ENCODE results near the gene RUNX3. TPM values are rescaled to one million over a fixed set of nuclear protein-coding genes. Genes with fewer than 3 reads are reported as not detected.

RUNX3 gene
- polyA plus RNA-seq, 1 experiment: not detected

- Histone ChIP-seq H3K27me3 (ENCODE audit: control insufficient read depth, insufficient read depth, low read length) (peaks cover 16% of the 10 kb centered on the region), H3K9me3 (ENCODE audit: control insufficient read depth, insufficient read depth, low read length) (no peaks in the 10 kb centered on the region; the same call in 1 of the 2 replicates), H3K27ac (ENCODE audit: low read depth, low read length) (no peak overlapping the region), H3K4me3 (ENCODE audit: low read depth, low read length) (no peak overlapping the region)
- no peak for TF ChIP-seq CTCF (IDR thresholded peaks at IDR 0.05; ENCODE audit: low read depth, low read length)
- ChIA-PET POLR2A (interaction anchor here (1.0 kb wide), 1 partner anchor 12 kb away, joined by 3 read pairs; no protein-coding TSS in a partner anchor), CTCF (no interaction called here)
- DNase-seq (ENCODE audit: low read depth, low spot score): no peak
These were observed 34.0 kb upstream of the RUNX3 start for GRCh38 chr1:24963943-24964693.

GRCh38 chr1:24963099-24963872, 33.2 kb upstream of the RUNX3 start:
- TF ChIP-seq CTCF (IDR thresholded peaks at IDR 0.05; ENCODE audit: low read depth, low read length): no peak
- Histone ChIP-seq H3K27me3 (ENCODE audit: control insufficient read depth, insufficient read depth, low read length) (peaks cover 16% of the 10 kb centered on the region), H3K27ac (ENCODE audit: low read depth, low read length) (no peak overlapping the region), H3K9me3 (ENCODE audit: control insufficient read depth, insufficient read depth, low read length) (no peaks in the 10 kb centered on the region; the same call in 1 of the 2 replicates), H3K4me3 (ENCODE audit: low read depth, low read length) (no peak overlapping the region)
- ChIA-PET CTCF (no interaction called here), POLR2A (interaction anchor here (1.0 kb wide), 1 partner anchor 11 kb away, joined by 3 read pairs; no protein-coding TSS in a partner anchor)
- DNase-seq (ENCODE audit: low read depth, low spot score): no peak

- Histone ChIP-seq H3K27ac (ENCODE audit: low read depth, low read length) (no peak overlapping the region), H3K9me3 (ENCODE audit: control insufficient read depth, insufficient read depth, low read length) (no peaks in the 10 kb centered on the region; the same call in 1 of the 2 replicates), H3K27me3 (ENCODE audit: control insufficient read depth, insufficient read depth, low read length) (peaks cover 16% of the 10 kb centered on the region), H3K4me3 (ENCODE audit: low read depth, low read length) (no peak overlapping the region)
- ChIA-PET CTCF (no interaction called here), POLR2A (interaction anchor here (0.6 kb wide), 1 partner anchor 115 kb away, joined by 3 read pairs; no protein-coding TSS in a partner anchor)
- no peak for DNase-seq (ENCODE audit: low read depth, low spot score)
- TF ChIP-seq CTCF (IDR thresholded peaks at IDR 0.05; ENCODE audit: low read depth, low read length): no peak
These were observed 32.1 kb upstream of the RUNX3 start for GRCh38 chr1:24961961-24962861.

- Histone ChIP-seq H3K27ac (ENCODE audit: low read depth, low read length) (no peak overlapping the region), H3K27me3 (ENCODE audit: control insufficient read depth, insufficient read depth, low read length) (peaks cover 19% of the 10 kb centered on the region), H3K9me3 (ENCODE audit: control insufficient read depth, insufficient read depth, low read length) (no peaks in the 10 kb centered on the region; the same call in 1 of the 2 replicates), H3K4me3 (ENCODE audit: low read depth, low read length) (no peak overlapping the region)
- CTCF ChIA-PET: no interaction called here
- POLR2A ChIA-PET: interaction anchor here (0.6 kb wide), 1 partner anchor 114 kb away, joined by 3 read pairs; no protein-coding TSS in a partner anchor
- no peak for TF ChIP-seq CTCF (IDR thresholded peaks at IDR 0.05; ENCODE audit: low read depth, low read length)
- DNase-seq (ENCODE audit: low read depth, low spot score): no peak
These were observed 31.3 kb upstream of the RUNX3 start for GRCh38 chr1:24961334-24961733.
